HepG2 (cell line): Measurements from ENCODE around the gene SIDT1. TPM values are rescaled to one million over a fixed set of nuclear protein-coding genes. Genes with fewer than 3 reads are reported as not detected.

Experiments used
- AKAP8 ChIP-seq: sonication (generic); formaldehyde crosslinking; IDR thresholded peaks from 2 replicates; pipeline ENCODE4 v1.5.1; 2020; ENCODE audit warnings: mild to moderate bottlenecking, missing genetic modification reagents
- ATF1 ChIP-seq: IDR thresholded peaks from 2 replicates; pipeline ENCODE4 v1.6.1; 2016; ENCODE audit warnings: mild to moderate bottlenecking, control low read depth
- SNAPC4 ChIP-seq: sonication (generic); formaldehyde crosslinking; IDR thresholded peaks from 2 replicates; pipeline ENCODE4 v1.4.0; 2020; ENCODE audit warnings: mild to moderate bottlenecking, missing genetic modification reagents
- polyA plus RNA-seq, 8 experiments: library from polyadenylated mRNA; depleted of rRNA in 3 of 8; stranded (reverse) in 7 of 8; unstranded in 1 of 8; fragments of >200 nt; fragmentation: Illumina TruSeq in 4 of 8; extraction: Trizol in 4 of 8; gene quantifications; 2 replicates each; pipeline versions ENCODE4 v1.2.1 to v1.2.3, GENCODE V29; 2011 to 2016; ENCODE audit warnings: low read depth in 4 of 8, missing spikeins in 1 of 8, mixed read lengths in 1 of 8; ENCODE audit not compliant: insufficient read depth in 1 of 8
- total RNA-seq, 5 experiments: library from RNA; depleted of rRNA; stranded (reverse); fragments of >200 nt; fragmentation: Illumina TruSeq; extraction: Trizol; gene quantifications; 2 replicates each; pipeline ENCODE4 v1.2.3, GENCODE V29; 2016; ENCODE audit warnings: low read depth in 1 of 5
- TF ChIP-seq, protein P1 (sequence below): sonication (generic); formaldehyde crosslinking; IDR thresholded peaks from 2 replicates; pipeline ENCODE4 v1.5.1; 2020; ENCODE audit warnings: missing genetic modification reagents, mild to moderate bottlenecking, borderline replicate concordance

Gene SIDT1
- total and polyA plus RNA-seq, 2 of the 13 experiments (the other 11 are each of a cell fraction or from before 2014, with no cell fraction given) = 0.07 TPM

DNA sequence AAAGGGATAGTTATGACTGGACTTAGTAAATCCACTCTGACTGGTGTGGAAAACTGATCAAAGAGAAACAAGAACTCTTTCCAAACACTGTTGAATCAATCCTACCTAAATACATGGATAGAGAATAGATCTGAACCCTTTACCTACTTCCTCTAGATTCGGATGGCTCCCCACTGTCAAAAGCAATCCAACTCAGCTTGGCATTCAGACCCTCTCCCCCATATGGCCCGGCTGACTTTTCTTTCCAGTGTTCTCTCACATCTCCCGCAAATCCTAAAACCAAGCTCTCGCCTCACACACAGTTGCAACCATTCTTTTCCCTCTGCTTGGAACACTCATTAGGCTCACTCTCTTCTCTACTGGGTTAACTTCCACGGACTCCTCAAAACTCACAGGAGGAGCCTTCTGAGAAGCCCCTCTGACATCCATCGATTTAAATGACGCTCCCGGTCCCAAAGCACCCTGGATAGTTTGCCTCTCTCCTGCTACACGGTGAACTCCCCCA is 18.0 kb upstream of the SIDT1 start (continued):
- TF ChIP-seq SNAPC4 (CRISPR knock-in tag) (no peak), AKAP8 (no peak), ATF1 (CRISPR knock-in tag) (peak; percentile 7; the same call in 1 of the 2 replicates)
- TF ChIP-seq, protein P1, sequence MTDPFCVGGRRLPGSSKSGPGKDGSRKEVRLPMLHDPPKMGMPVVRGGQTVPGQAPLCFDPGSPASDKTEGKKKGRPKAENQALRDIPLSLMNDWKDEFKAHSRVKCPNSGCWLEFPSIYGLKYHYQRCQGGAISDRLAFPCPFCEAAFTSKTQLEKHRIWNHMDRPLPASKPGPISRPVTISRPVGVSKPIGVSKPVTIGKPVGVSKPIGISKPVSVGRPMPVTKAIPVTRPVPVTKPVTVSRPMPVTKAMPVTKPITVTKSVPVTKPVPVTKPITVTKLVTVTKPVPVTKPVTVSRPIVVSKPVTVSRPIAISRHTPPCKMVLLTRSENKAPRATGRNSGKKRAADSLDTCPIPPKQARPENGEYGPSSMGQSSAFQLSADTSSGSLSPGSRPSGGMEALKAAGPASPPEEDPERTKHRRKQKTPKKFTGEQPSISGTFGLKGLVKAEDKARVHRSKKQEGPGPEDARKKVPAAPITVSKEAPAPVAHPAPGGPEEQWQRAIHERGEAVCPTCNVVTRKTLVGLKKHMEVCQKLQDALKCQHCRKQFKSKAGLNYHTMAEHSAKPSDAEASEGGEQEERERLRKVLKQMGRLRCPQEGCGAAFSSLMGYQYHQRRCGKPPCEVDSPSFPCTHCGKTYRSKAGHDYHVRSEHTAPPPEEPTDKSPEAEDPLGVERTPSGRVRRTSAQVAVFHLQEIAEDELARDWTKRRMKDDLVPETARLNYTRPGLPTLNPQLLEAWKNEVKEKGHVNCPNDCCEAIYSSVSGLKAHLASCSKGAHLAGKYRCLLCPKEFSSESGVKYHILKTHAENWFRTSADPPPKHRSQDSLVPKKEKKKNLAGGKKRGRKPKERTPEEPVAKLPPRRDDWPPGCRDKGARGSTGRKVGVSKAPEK (CRISPR knock-in tag) = no peak
- TF ChIP-seq, all 625 proteins: peak for 3
